ENCODE data around the gene C6orf15. TPM values are rescaled to one million over a fixed set of nuclear protein-coding genes. Genes with fewer than 3 reads are reported as not detected.

C6orf15 gene
- total and polyA plus RNA-seq, 2 of the 8 experiments (the other 6 are each of a cell fraction or from before 2014, with no cell fraction given) = not detected

DNA sequence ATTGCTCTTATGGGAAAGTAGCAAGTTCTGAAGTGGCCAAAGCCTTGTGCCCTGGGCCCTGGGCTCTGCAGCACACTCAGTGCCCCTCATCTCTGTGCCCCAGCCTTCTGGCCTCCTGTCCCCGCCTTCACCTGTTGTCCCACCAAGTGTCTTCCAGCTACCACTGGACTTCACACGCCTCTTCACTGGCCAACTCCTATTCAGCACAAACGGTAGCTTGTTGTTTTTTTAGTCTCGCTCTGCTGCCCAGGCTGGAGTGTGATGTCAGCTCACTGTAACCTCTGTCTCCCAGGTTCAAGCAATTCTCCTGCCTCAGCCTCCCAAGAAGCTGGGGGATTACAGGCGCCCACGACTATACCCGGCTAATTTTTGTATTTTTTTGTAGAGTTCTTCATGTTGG is 40.4 kb upstream of the C6orf15 start:
- H3K18ac ChIP-seq (ENCODE audit: extremely low read depth, low read length) = no peak overlapping the region
- no peak overlapping the region for H2AK5ac ChIP-seq (ENCODE audit: low read depth, low read length)
- H2BK12ac ChIP-seq (ENCODE audit: low read depth, low read length) = no peak overlapping the region
- H4K91ac ChIP-seq (replicated peaks; ENCODE audit: insufficient read length, low read length) = no peak overlapping the region
- no peaks in the 10 kb centered on the region for H3K9me3 ChIP-seq (ENCODE audit: insufficient read depth in 2 of 2, low read depth in 1 of 2, low read length in 1 of 2)
- H4K20me1 ChIP-seq (replicated peaks in 1 of 2; ENCODE audit: control insufficient read depth in 1 of 2, insufficient read depth in 2 of 2, low read length in 2 of 2) = peaks cover 0 to 3% of the 10 kb centered on the region in 2 experiments
- H3K4me2 ChIP-seq (ENCODE audit: insufficient read depth in 1 of 2, low read depth in 2 of 2, low read length in 2 of 2) = no peak overlapping the region
- H2BK20ac ChIP-seq (ENCODE audit: low read length) = no peak overlapping the region
- peak overlapping the region in 1 of 4 experiments; percentile 1; a peak in 2 of 7 replicates for H3K9ac ChIP-seq (replicated peaks in 1 of 4; ENCODE audit: extremely low read depth in 1 of 4, low read depth in 3 of 4, low read length in 3 of 4)
- no peak overlapping the region for H3K23ac ChIP-seq (ENCODE audit: insufficient read length)
- H3K36me3 ChIP-seq (ENCODE audit: control insufficient read depth in 2 of 4, insufficient read depth in 4 of 4, low read length in 3 of 4) = peaks cover 0 to 40% (median 7%) of the 10 kb centered on the region in 4 experiments; a peak in 7 of 8 replicates
- H3K14ac ChIP-seq (ENCODE audit: insufficient read length) = no peak overlapping the region
- H3K27me3 ChIP-seq (replicated peaks in 1 of 4; ENCODE audit: control insufficient read depth in 3 of 4, extremely low read depth in 1 of 4, insufficient read depth in 3 of 4, low read length in 3 of 4) = no peaks in the 10 kb centered on the region
- TF ChIP-seq TEAD4 (IDR thresholded peaks at IDR 0.05; ENCODE audit: low read depth, low read length) = no peak
- TF ChIP-seq GTF2F1 (IDR thresholded peaks at IDR 0.05; ENCODE audit: borderline replicate concordance, low read depth, low read length) = no peak
- TF ChIP-seq TCF12 (IDR thresholded peaks at IDR 0.05; ENCODE audit: low read depth, low read length) = no peak
- TF ChIP-seq PHF8 (conservative IDR thresholded peaks at IDR 0.05; ENCODE audit: low read depth, low read length) = no peak
- TF ChIP-seq SUZ12 (IDR thresholded peaks at IDR 0.05; ENCODE audit: low read length) = no peak
- TF ChIP-seq, protein P1, sequence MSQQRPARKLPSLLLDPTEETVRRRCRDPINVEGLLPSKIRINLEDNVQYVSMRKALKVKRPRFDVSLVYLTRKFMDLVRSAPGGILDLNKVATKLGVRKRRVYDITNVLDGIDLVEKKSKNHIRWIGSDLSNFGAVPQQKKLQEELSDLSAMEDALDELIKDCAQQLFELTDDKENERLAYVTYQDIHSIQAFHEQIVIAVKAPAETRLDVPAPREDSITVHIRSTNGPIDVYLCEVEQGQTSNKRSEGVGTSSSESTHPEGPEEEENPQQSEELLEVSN (IDR thresholded peaks at IDR 0.05) = no peak
- TF ChIP-seq CEBPB (IDR thresholded peaks at IDR 0.05; ENCODE audit: low read depth, low read length) = no peak
- no peak for TF ChIP-seq SAP30 (IDR thresholded peaks at IDR 0.05; ENCODE audit: insufficient read depth, insufficient replicate concordance, low read length)
- TF ChIP-seq MAX (IDR thresholded peaks at IDR 0.05) = no peak
- TF ChIP-seq KDM1A (IDR thresholded peaks at IDR 0.05; ENCODE audit: borderline replicate concordance, low read length) = no peak
- TF ChIP-seq NRF1 (IDR thresholded peaks at IDR 0.05; ENCODE audit: low read depth, low read length) = no peak
- no peak for TF ChIP-seq GABPA (IDR thresholded peaks at IDR 0.05; ENCODE audit: borderline replicate concordance, insufficient read depth, low read length)
- CTCF ChIA-PET (ENCODE audit: partially characterized antibody) = interaction anchor here (1.1 to 3.2 kb wide), 8 partner anchors 13 to 65 kb away, joined by 3 to 15 read pairs (median 4); partner anchors contain the start of gene PSORS1C2
- peaks cover 3% of the 10 kb centered on the region; the same call in 1 of the 2 replicates for H3K23me2 ChIP-seq (ENCODE audit: low read depth, low read length)
- no peak overlapping the region; the same call in 1 of the 2 replicates for H4K8ac ChIP-seq (ENCODE audit: extremely low read depth, insufficient read depth, low read length)
- 92% methylated on average over 7 of the region's 7 CpGs; no CpG with 5 or more reads in 1 of the 2 experiments for WGBS, 2 experiments (ENCODE audit: extremely low coverage in 1 of 2, insufficient coverage in 1 of 2, insufficient read length in 1 of 2, insufficient replicate concordance in 2 of 2, low coverage in 1 of 2, low lambda C conversion rate in 2 of 2, missing lambda C conversion rate in 1 of 2)
- H3K4me3 ChIP-seq (ENCODE audit: extremely low read depth in 1 of 4, insufficient read depth in 2 of 4, low read depth in 3 of 4, low read length in 4 of 4) = no peak overlapping the region
- H3K79me2 ChIP-seq (ENCODE audit: control insufficient read depth in 1 of 2, insufficient read depth in 2 of 2, low read length in 2 of 2) = no peaks in the 10 kb centered on the region
- H3K4ac ChIP-seq (replicated peaks; ENCODE audit: insufficient read length, low read depth, low read length) = no peak overlapping the region
- H3K27ac ChIP-seq (ENCODE audit: low read depth, low read length) = no peak overlapping the region
- H2BK5ac ChIP-seq (ENCODE audit: low read depth, low read length) = no peak overlapping the region
- H3K4me1 ChIP-seq (replicated peaks in 1 of 4; ENCODE audit: control insufficient read depth in 3 of 4, insufficient read depth in 4 of 4, low read length in 3 of 4) = peaks cover 0 to 13% (median 5%) of the 10 kb centered on the region in 4 experiments; a peak in 3 of 7 replicates
- no peak overlapping the region for H2BK120ac ChIP-seq (replicated peaks; ENCODE audit: low read depth, low read length)
- H4K5ac ChIP-seq (ENCODE audit: insufficient read length, low read depth, low read length) = no peak overlapping the region
- H3K79me1 ChIP-seq (ENCODE audit: low read depth, low read length) = no peaks in the 10 kb centered on the region
- H3K56ac ChIP-seq (replicated peaks; ENCODE audit: insufficient read length, low read depth, low read length) = no peak overlapping the region
- FAIRE-seq (no peak), DNase-seq (ENCODE audit: low read depth in 1 of 2, low spot score in 2 of 2) (no peak)
- POLR2A ChIA-PET (ENCODE audit: partially characterized antibody) = interaction anchor here (61.6 to 68.5 kb wide), 2 partner anchors 5 to 16 kb away, joined by 2251 read pairs; partner anchors contain the start of genes CCHCR1, CDSN, POU5F1 and PSORS1C1
- H2BK15ac ChIP-seq (ENCODE audit: low read length) = no peak overlapping the region
- no peak overlapping the region for H2AFZ ChIP-seq (ENCODE audit: low read length)

Data from H1 (cell line).